HG03060 (cell line): ENCODE results near the gene SIPA1L3.

Experiments
- ATAC-seq: cut with Tn5 transposase; IDR thresholded peaks from one replicate; pipeline ENCODE4 v1.9.1; 2021; ENCODE audit warnings: low read depth, moderate number of reproducible peaks; ENCODE audit not compliant: unreplicated experiment

SIPA1L3 gene

DNA sequence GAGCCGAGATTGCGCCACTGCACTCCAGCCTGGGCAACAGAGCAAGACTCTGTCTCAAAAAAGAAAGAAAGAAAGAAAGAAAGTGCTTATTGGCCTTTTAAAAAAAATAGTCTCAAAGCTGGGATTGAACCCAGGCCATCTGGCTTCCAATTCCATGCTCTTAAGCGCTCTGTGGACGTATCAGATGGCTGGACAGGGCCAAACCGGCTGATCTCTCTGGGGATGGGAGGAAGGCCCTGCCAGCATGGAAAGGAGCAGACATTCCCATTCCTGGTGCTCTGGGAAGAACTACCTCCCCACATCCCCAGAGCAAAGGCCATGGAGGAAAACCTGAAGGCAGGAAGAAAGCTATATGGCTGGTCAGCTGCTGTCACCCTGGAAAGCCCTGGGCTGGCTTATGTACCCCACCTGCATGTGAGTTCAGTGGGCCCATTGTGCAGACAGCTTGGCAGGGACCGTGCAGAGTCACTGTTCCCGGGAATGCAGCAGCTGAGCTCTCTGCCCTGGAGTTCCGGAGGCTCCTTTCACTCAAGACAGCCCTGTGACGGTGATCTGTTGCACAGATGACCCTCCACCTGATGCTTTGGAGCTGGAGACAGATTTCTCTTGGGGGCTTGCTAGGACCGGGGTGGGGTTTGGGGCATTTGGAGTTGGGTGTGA, 84.3 kb downstream of the SIPA1L3 start:
- ATAC-seq, result no peak

DNA sequence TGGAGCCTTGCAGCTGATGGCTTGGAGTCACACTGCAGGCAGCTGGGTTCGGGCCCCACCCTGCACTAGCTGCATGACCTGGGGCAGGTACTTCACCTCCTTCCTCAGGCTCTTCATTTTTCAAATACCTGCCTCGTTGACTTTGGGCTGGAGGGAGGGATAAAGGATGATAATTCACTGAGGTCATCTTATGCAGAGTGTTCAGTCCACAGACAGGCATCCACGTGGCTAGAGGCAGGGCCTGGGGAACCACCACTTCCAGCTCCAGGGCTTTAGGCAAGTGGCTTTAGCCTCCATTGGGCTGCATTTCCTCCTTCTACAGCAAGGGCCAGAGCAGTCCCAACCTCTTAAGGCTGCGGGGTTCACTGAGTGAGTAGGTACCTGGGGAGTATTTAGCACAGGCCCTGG, 84.8 kb downstream of the SIPA1L3 start:
- ATAC-seq, result no peak

GRCh38 chr19:37992761-37993160, 85.8 kb downstream of the SIPA1L3 start:
- no peak for ATAC-seq

GRCh38 chr19:37994823-37995130, 87.8 kb downstream of the SIPA1L3 start:
- no peak for ATAC-seq

DNA sequence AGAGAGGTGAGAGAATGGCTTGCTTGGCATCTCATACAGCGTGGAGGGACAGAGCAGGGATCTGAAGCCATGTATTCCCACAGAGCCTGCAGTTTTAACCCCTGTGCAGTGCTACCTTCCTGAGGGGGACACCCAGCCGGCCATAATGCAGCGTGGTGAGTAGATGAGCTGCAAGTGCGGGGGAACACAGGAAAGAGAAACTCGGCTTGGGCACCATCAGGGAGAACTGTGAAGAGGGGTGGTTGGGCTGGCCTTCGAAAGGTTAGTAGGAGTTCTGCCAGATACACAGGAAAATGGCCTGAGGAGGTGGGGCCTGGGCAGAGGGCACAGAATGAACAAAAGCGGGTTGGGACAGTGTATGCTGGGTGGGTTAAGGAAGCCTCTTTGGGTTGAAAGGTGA, 88.3 kb downstream of the SIPA1L3 start:
- no peak for ATAC-seq

- no peak for ATAC-seq
These were observed 90.9 kb downstream of the SIPA1L3 start for GRCh38 chr19:37997911-37998344.

- ATAC-seq, result no peak
These were observed 91.8 kb downstream of the SIPA1L3 start for GRCh38 chr19:37998801-37999308.

GRCh38 chr19:37999309-38000213, 92.6 kb downstream of the SIPA1L3 start:
- ATAC-seq, result no peak

GRCh38 chr19:38001158-38001781, 94.3 kb downstream of the SIPA1L3 start:
- no peak for ATAC-seq

- ATAC-seq, result no peak
These were observed 96.6 kb downstream of the SIPA1L3 start for GRCh38 chr19:38003438-38004185.

- no peak for ATAC-seq
These were observed 97.1 kb downstream of the SIPA1L3 start for GRCh38 chr19:38004186-38004520.

DNA sequence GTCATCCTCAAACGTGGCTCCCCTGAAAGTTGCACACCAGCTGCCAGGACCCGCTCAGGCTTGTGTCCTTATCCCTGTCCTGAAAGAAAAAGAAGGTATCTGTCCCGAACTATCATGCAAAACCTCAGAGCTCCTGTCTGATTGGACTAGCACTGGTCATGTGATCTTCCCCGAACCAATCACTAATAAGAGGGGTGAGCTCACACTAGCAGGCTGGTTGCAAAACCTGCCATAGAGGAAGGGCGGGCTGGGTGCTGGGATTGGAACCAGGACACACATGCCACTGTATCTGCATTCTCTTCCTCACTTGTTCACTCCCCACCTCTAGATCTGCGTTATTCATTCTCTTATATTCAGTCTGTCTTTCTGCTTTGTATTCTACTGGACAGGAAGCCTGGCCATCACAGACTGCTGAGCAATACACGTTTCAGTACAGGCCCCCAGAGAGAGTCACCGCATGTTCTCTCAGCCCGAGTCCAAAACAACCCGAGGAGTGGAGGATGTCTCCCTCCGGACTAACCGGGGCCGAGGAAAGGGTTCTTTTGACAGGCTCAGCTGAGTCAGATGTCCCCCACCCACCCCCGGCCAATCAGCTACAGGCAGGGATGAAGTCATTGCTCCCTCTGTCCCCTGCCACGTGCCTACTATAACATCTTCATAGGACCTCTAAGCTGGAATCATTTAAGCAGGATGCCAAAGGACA, 97.7 kb downstream of the SIPA1L3 start:
- ATAC-seq, result peak; percentile 42

GRCh38 chr19:38005224-38005614, 98.2 kb downstream of the SIPA1L3 start:
- ATAC-seq, result no peak

DNA sequence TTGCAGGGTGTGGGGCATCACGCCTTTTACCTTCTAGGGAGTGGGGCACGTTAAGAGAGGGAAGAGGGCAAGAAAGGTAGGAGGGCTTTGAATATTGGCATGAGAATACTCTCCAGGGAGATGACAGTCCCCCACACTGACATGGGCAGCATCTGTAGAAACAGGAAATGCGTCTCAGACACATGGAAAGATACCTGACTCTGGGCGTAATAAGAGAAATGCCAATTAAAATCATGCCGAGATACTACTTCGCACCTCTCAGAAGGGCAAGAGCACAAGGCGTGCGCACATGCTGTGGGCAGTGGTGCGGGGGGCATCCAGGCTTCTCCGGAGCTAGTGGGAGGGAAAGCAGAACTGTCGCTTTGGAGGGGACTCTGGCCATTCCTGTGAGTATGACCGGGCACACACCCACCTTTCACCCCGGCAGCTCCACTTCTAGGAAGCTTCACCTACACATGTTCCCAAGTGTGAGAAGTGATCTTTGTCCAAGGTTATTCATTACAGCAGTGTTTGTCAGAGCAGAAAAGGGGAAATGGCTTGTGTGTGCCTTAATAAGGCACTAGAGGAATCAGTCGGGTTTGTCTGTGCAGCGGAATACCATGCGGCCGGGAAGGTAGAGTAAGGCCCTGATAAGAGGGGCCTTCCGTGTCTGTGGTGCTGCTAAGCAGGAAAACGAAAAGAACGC, 99.5 kb downstream of the SIPA1L3 start:
- no peak for ATAC-seq

GRCh38 chr19:38009650-38010242, 102.7 kb downstream of the SIPA1L3 start:
- no peak for ATAC-seq

- ATAC-seq, result no peak
These were observed 104.4 kb downstream of the SIPA1L3 start for GRCh38 chr19:38011426-38011825.

DNA sequence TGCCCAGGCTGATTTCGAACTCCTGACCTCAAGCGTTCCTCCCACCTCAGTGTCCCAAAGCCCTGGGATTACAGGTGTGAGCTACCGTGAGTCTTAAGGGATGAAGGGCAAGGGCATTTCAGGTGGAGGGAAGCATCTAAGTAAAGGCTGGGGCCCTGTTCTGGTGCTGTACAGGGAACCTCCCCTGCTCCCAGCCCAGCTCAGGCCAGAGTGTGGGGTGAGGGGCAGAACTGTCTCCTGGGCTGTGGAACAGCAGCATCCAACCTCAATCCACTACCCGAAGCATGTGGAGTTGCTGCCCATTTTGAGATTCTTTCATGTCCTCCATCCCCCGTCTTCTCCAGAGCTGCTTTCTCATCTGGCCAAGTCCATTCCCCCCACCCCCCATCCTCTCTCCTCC, 105.3 kb downstream of the SIPA1L3 start:
- no peak for ATAC-seq

GRCh38 chr19:38012944-38013343, 105.9 kb downstream of the SIPA1L3 start:
- no peak for ATAC-seq

DNA sequence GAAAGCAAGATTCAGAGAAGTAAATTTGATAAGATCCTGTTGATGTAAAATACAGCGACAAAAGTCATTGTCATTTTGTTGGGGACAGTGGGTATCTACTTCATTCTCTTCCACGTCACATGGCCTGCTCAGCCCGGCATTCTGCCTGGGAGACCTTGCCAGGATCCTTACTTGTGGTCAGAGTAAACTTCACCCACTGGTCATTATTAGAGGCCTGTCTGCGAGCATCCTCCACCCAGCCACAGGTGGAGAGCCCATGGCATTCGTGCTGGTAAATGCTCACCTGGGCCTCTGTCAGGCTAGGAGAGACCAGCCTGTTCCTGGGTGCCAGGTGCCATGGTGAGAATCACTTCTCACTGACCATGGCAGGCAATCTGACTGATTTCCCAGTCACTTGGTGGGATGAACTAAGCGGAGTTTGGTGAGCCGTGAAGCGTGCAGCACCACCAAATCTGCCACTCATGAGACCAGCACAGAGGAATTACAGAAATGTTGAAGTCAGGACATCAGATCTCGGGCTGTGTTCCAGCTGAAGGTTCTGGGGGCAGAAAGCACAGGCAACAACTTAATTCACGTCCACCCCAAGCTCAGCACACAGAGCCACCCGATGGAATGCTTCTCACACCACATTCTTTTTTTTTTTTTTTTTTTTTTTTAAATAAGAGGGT, 107.0 kb downstream of the SIPA1L3 start:
- ATAC-seq, result no peak
